Parathyroid adenoma (tissue), 2 donors: ENCODE results near the gene FARS2.

Experiments used
- H2AFZ ChIP-seq: fragments of 300-600 bp; sonication (generic); one replicate; pipeline ENCODE4 v1.7.0; 2017; ENCODE audit warnings: antibody characterized with exemption, mild to moderate bottlenecking
- H3K27ac ChIP-seq: fragments of 300-600 bp; sonication (generic); one replicate; pipeline ENCODE4 v1.7.0; 2017
- H3K27me3 ChIP-seq: fragments of 300-600 bp; sonication (generic); one replicate; pipeline ENCODE4 v1.7.0; 2017; ENCODE audit warnings: low read length; ENCODE audit not compliant: control insufficient read depth, insufficient read depth
- H3K36me3 ChIP-seq: fragments of 300-600 bp; sonication (generic); one replicate; pipeline ENCODE4 v1.7.0; 2017; ENCODE audit warnings: low read length; ENCODE audit not compliant: control insufficient read depth, insufficient read depth
- H3K4me1 ChIP-seq: fragments of 300-600 bp; sonication (generic); one replicate; pipeline ENCODE4 v1.7.0; 2017; ENCODE audit warnings: control low read depth
- H3K4me2 ChIP-seq: fragments of 300-600 bp; sonication (generic); one replicate; pipeline ENCODE4 v1.7.0; 2017; ENCODE audit warnings: low read length
- H3K4me3 ChIP-seq: fragments of 300-600 bp; sonication (generic); one replicate; pipeline ENCODE4 v1.7.0; 2017; ENCODE audit warnings: low read depth, low read length
- H3K79me2 ChIP-seq: fragments of 300-600 bp; sonication (generic); one replicate; pipeline ENCODE4 v1.7.0; 2017; ENCODE audit warnings: control low read depth
- H3K9ac ChIP-seq: fragments of 300-600 bp; sonication (generic); one replicate; pipeline ENCODE4 v1.7.0; 2017; ENCODE audit warnings: mild to moderate bottlenecking
- H3K9me3 ChIP-seq: fragments of 300-600 bp; sonication (generic); one replicate; pipeline ENCODE4 v1.7.0; 2017; ENCODE audit warnings: low read length; ENCODE audit not compliant: control insufficient read depth
- TF ChIP-seq, protein P1 (sequence below): fragments of 300-600 bp; sonication (generic); IDR thresholded peaks from one replicate; pipeline ENCODE4 v1.7.0; 2017; ENCODE audit warnings: antibody characterized with exemption, mild to moderate bottlenecking
- donor health status: primary hyperparathyroidism.

Gene FARS2

DNA sequence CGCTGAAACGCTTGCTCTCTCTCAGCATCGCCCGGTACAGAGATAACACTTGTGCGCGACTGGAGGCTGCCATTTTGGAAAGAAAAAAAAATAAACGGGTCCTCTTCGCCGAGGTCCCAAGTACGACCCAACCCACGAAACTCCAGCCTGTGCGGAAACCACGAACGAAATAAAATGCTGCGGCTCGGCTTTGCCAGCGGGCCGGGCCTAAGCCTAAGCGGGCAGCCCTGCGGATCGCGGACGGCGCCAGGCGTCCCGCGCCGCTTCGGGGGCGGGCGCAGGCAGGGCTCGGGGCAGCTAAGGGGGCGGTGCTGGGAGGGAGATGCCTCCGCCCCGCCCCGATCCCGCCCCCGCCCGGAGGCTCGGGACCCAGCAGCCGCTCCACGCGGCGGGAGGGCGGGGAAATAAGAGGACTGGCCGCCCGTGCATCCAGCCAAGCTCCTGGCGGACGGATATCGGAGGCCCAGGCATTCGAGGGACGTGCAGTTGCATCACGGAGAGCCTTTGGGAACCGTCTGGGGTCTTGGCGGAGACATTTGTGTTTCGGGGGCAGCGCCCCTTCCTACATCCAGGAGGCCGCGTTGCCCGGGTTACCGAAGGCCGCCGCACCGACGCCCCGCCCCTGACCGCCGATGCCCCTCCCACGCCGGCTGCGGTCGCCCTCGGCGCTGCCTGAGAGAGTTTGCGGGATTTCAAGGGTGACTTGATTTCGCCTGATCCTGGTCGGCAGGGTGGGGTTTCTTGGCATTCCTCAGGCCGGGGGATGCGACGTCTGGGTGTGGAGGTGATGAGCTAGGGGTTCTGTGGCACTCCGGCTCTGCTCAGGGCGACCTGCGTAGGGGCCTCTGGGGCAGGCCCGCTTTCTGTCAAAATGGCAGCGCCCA lies at the start of gene FARS2, which contains the start of gene LYRM4:
TSS of gene FARS2 (plus strand) at position 853 of the 884 bp plus-strand sequence.
TSS of gene LYRM4 (minus strand) at position 290 of the 884 bp plus-strand sequence. CDS start at position 73, 217 bp downstream.
- Histone ChIP-seq H3K27me3 (no peaks in the 10 kb centered on the region), H3K9me3 (no peaks in the 10 kb centered on the region), H3K4me2 (peak within 1 kb of the TSS; percentile 98), H3K79me2 (peaks cover 21% of the 10 kb centered on the region), H2AFZ (peak within 1 kb of the TSS; percentile 94), H3K4me3 (peak within 1 kb of the TSS; percentile 82), H3K4me1 (no peaks in the 10 kb centered on the region), H3K9ac (peak within 1 kb of the TSS; percentile 22), H3K36me3 (no peaks in the 10 kb centered on the region), H3K27ac (peak within 1 kb of the TSS; percentile 96)
- TF ChIP-seq, protein P1, sequence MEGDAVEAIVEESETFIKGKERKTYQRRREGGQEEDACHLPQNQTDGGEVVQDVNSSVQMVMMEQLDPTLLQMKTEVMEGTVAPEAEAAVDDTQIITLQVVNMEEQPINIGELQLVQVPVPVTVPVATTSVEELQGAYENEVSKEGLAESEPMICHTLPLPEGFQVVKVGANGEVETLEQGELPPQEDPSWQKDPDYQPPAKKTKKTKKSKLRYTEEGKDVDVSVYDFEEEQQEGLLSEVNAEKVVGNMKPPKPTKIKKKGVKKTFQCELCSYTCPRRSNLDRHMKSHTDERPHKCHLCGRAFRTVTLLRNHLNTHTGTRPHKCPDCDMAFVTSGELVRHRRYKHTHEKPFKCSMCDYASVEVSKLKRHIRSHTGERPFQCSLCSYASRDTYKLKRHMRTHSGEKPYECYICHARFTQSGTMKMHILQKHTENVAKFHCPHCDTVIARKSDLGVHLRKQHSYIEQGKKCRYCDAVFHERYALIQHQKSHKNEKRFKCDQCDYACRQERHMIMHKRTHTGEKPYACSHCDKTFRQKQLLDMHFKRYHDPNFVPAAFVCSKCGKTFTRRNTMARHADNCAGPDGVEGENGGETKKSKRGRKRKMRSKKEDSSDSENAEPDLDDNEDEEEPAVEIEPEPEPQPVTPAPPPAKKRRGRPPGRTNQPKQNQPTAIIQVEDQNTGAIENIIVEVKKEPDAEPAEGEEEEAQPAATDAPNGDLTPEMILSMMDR: peak; percentile 30

DNA sequence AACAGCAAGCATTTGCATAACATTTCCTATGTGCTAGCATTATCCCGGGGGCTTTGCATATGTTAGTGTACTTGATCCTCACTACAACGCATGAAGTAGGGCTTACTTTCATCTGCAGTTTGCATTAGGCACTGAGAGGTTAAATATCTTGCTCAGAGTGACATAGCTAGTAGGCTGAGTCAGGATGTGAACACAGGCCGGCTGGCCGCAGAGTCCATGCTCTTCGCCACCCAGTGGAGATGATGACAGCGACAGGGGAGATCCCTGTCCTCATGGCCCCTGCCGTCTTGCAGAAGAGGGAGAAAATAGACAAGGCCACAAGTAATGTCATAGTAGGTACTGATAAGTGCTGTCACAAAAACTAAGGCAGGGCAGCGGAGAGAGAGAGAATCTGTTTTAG lies 47.5 kb upstream of the FARS2 start:
- H3K4me3 ChIP-seq: no peak overlapping the region
- no peaks in the 10 kb centered on the region for H3K9me3 ChIP-seq
- no peaks in the 10 kb centered on the region for H3K27me3 ChIP-seq
- H3K9ac ChIP-seq: no peak overlapping the region
- H3K79me2 ChIP-seq: no peaks in the 10 kb centered on the region
- H3K4me2 ChIP-seq: no peak overlapping the region
- H3K27ac ChIP-seq: no peak overlapping the region
- TF ChIP-seq, protein P1: no peak
- H3K4me1 ChIP-seq: peaks cover 8% of the 10 kb centered on the region
- no peaks in the 10 kb centered on the region for H3K36me3 ChIP-seq
- no peak overlapping the region for H2AFZ ChIP-seq

DNA sequence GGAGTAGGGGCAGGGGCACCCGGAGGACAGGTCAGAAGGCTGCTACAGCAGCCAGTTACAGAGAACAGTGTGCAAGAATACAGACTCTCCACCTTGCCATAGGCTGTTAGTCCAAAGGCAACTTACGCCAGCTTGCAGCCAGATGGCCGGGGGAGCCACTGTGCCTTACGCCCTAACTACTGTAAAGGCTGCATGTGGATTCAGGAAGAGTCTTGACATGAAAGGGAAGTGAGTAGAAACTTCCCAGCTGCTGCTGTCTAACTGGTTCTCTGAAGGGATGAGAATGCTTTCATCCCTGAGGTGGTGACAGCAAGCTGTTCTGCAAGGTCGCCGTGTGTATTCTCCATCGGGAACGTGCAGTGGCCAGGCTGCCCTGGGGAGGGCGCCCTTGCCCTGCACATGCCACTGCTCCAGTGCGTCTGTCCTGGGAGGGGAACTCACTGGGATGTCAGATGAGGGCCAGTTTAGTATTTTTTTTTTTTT lies 46.7 kb upstream of the FARS2 start:
- Histone ChIP-seq H3K4me2 (no peak overlapping the region), H3K79me2 (no peaks in the 10 kb centered on the region), H2AFZ (no peak overlapping the region), H3K4me1 (peaks cover 8% of the 10 kb centered on the region), H3K27ac (no peak overlapping the region), H3K4me3 (no peak overlapping the region), H3K36me3 (no peaks in the 10 kb centered on the region), H3K9ac (no peak overlapping the region), H3K27me3 (no peaks in the 10 kb centered on the region), H3K9me3 (no peaks in the 10 kb centered on the region)
- TF ChIP-seq, protein P1: peak; percentile 78

DNA sequence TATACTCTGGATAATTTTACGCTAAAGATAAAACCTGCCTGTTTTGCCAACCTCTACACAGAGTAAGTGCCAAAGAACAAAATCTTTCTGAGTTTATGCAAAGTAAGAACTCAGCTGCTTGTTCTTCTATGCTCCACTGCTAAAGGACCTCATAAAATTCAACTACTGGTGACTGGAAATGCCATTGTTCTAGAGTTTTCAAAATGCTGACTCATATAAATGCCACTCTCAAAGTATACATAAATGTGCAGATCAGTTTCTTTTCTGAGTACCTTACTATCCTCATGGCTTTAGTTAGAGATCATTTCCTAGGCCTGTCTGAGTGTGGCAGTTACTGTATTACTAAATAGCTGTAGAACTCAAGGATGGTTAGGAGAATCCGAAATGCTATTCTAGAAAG lies 46.2 kb upstream of the FARS2 start:
- Histone ChIP-seq H3K9me3 (no peaks in the 10 kb centered on the region), H3K4me2 (no peak overlapping the region), H3K27me3 (no peaks in the 10 kb centered on the region), H3K79me2 (no peaks in the 10 kb centered on the region), H2AFZ (no peak overlapping the region), H3K27ac (no peak overlapping the region), H3K4me1 (peaks cover 8% of the 10 kb centered on the region), H3K9ac (no peak overlapping the region), H3K36me3 (no peaks in the 10 kb centered on the region), H3K4me3 (no peak overlapping the region)
- TF ChIP-seq, protein P1: no peak
